CD4-positive, alpha-beta T cell treated with Interleukin-17A for 4 hours (primary cell): Measurements from ENCODE around the gene CEBPG.
A peak's percentile ranks its signal among the peaks of the same experiment; 100 is the strongest.

ENCODE experiments used
- DNase-seq: peaks from one replicate; pipeline ENCODE4 v3.0.0-alpha.2; 2020; ENCODE audit warnings: mixed read lengths

CEBPG gene

DNA sequence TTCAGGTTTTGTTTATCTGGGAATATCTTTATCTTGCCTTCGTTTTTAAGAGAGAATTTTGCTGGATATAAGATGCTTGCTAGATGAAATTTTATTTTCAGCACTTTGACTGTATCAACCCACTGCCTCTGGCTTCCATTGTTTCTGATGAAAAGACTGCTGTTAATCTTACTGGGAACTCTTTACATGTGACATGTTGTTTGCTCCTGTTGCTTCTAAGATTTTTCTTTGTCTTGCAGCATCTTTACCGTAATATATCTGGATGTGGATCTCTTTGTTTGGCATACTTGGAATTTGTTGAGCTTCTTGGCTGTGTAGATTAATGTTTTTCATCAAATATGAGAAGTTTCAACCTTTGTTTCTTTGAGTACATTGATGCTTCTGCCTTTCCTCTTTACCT is 18.0 kb upstream of the CEBPG start:
- DNase-seq: no peak

DNA sequence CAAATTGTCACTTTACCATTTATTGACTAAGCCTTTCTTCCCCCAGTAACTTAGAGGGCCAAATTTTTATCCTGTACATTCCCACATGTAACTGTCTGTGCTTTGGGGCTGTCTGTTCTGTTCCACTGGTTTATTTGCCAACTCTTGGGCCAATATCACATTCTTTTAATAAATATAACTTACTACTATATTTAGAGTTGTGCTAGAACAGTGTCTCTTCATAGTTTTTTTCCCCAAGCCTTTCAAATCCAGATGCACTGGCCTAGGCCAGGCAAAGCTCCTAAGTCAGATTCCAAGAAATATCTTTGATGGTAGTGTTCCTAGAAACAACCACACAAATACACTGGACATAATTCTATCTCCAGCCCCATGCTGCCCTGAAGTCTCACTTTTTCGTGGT is 16.0 kb upstream of the CEBPG start:
- no peak for DNase-seq

DNA sequence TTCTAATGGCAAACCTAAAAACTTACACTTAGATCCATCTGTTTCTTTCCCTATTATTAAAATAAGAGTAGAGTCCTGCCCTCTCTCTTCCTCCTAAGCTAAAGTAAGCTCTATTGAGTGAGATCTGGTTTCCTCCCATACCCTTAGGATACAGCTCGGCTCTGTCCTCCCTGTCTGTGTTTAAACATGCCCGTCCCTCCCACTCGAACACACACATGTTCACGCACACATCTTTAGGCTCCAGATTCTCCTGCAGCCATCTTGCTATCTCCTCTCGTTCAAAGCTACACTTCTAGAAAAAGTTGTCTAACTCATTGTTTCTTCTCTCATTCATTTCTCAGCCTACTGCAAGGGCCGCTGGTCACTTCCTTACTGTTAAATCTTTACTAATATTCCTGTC is 15.1 kb upstream of the CEBPG start:
- DNase-seq: no peak

DNA sequence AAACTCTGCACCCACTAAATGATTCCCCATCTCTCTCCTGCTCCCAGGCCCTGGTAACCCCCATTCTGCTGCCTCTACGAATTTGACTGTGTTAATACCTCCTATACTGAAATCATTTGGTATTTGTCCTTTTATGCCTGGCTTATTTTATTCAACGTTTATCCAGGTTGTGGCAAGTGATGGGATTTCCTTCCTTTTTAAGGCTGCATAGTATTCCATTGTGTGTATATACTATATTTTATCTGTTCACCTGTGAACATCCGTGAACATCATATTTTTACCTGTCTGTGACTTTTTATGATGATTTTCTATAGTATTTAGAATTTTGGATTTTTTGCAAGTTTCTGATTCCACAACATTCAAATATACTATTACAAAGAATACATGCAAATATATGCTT is 13.9 kb upstream of the CEBPG start:
- no peak for DNase-seq

DNA sequence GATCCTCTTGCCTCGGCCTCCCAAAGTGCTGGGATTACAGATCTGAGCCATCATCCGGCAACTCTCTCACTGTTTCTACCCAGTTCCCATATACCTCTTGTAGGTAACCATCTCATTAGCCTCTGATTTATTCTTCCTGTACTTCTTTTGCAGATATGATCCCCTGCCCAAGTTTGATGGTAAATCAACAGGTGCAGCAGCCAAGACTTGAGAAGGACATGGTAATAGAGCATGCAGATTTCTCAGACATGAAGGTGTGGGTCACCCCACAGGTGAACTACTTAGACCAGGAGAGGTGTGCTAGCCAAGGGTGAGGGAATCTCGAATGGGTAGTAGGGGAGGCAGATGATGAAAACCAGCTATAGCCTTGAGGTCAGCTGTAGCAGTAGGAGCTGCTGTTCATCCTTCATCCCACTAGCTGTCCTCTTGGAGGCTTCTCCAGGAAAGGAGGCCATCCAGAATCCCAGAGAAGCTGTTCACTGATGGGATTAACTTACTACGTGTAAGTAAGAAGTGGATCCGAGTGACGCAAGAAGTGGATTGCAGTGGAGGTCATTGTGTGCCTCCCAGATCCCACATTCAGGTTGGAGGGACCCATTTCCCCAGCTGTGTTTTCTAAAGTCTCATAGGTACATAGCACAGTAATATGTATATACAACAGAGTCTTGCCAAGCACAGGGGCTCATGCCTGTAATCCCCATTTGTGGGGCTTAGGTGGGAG is 10.8 kb upstream of the CEBPG start:
- DNase-seq: no peak

DNA sequence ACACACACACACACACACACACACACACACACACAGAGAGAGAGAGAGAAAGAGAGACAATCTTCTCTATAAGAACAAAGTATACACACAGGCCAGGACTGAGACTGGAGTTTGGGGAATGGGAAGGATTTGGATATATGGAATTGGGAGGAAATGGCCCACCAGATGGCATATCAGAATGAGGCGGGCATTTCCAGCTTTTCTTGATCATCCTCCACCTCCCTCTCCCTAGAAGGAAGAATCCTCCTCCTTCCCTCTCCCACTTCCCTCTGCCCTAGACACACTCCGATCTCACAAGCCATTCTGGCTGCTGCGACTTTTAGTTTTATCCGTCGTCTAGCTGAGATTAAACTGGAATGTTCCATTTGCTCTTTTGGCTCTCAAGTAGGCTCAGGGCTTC is 10.0 kb upstream of the CEBPG start:
- no peak for DNase-seq

DNA sequence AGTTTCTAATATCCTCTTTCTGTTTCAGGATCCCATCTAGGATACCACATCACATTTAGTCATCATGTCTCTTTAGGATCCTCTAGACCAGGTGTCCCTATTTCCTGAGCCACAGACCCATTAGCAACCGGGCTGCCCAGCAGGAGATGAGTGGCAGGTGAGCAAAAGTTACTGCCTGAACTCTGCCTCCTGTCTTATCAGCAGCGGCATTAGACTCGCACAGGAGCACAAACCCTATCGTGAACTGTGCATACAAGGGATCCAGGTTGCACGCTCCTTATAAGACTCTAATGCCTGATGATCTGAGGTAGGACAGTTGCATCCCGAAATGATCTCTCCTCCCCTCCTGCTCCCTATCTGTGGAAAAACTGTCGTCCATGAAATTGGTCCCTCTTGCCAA is 7.8 kb upstream of the CEBPG start:
- no peak for DNase-seq

DNA sequence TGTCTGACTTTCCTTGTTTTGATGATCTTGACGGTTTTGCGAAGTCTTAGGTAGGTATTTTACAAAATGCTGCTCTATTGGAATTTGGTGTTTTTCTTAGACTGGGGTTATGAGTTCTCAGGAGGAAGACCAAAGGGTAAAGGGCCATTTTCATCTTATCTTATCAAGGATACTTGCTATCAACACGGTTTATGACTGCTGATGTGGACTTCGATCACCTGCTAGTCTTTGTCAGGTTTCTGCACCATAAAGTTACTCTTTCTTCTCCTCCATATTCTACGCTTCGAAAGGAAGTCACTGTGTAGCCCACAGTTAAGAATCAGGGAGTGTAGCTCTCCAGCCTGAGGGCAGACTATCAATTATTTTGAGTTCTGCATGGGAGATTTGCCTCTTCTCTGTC is 7.4 kb upstream of the CEBPG start:
- no peak for DNase-seq

DNA sequence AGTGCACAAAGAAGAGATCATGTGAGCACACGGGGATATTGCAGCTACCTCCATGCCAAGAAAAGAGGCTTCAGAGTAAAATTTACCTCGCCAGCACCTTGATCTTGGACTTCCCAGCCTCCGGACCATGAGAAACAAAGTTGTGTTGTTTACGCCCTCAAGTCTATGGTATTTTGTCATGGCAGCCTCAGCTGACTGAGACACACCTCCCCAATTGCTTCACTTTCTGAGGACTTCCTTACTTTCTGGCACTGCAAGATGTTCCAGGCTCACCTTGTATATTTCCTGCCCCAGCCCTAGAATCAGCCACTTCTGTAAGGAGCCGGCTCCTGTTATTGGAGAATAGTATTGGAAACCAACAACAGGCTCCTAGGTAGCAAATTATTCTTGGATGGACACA is 6.6 kb upstream of the CEBPG start:
- no peak for DNase-seq

DNA sequence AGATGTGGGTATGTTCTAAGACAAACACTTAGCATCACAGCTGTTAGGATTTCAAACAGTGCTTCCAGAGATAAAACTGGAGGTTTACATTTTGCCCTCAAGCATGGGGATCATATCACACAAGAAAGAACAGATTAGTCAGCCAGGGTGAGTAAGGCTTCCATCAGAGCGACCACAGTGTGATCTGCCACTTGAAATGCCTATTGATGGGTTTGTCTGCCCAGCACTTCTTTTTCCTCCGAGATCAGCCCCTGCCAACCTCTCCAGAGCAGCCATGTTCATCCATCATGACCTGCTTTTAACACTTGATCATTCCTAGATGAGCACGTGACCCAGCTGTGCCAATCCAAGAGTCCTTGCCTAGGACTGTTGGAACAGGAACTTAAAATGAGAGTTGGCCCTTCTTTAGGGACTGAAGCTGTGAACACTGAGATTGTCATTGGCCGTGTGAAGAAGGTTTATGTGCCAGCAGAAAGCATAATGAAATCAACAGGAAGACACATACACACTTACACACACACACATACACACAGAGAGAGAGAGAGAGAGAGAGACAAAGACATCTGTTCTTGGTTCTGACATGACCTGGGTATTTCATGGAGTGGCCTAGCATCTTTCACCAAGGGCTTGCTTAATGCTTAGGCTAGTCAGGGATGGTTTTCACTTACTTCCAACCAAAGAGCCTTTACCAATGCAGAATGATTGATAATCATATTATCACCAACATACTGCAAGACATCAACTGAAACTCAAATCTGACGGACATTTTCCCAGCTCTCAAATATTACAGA is 5.2 kb upstream of the CEBPG start:
- DNase-seq: no peak

DNA sequence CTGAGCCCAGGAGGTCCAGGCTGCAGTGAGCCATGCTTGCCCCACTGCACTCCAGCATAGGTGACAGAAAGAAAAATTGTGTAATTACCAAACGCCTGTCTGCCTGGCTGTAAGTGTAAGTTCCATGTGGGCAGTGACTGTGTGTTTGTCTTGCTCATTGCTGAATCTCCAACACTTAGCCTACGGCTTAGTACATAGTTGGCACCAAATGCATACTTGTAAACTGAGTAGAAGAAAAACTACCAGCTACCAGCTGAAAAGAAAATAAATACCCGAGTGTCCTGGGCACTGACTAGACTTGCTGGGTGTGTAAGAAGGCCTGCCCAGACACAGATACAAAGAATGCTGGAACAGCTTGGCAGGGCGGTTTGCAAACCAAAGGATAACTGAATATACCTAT is 2.7 kb upstream of the CEBPG start:
- DNase-seq: no peak

DNA sequence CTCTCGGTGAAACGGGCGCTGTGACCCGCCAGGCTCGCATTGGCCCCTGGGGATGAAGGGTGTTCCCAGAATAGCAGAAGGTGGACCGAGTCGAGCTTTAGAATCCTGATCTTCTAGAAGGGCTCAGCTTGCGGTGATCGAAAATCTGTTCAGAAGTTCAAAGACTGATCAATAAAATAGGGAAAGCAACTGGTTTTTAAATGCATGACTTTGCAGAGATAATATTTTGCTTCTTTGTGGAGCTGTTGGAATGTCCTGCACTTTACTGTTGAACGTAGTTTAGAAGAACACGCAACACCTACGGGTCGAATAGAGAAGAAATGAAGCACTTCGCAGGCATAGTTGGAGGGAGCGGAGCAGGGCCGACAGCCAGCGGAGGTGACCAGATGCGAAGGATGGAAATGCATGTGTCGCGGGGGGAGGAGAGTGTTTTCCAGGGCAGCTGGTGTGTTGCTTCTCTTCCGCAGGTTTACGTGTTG is 766 bp downstream of the CEBPG start:
- DNase-seq: peak; percentile 17

DNA sequence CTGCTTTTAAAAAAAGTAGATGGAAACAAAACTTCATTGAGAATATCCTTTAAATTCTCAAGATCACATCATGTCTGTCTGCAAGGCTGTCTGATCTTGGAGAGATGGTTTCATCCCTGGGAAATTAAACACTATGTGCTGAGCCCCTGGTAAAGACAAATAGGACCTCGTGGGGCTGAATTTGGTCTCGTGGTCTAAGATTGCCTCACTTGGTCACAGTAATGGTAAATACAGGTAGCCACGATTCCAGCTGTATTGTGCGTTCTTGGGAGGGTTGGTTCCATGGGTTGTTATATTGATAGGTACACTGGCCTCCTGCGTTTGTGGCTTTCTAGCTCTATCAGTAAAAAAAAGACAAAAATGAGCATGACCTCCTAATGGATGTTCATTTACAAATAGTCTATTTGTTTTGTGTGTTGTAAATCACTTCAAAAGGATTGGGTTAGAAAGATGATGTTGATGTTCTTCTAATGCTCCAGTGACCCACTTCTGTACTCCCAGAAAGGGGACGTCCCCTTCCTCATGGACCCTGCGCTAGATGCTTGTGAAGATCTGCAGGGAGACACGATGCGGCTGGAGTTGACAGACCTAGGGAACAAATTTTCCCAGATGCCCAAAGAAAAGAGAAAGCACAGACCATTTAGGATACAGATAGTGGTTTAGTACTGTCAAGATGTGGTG is 1.8 kb downstream of the CEBPG start:
- DNase-seq: no peak

DNA sequence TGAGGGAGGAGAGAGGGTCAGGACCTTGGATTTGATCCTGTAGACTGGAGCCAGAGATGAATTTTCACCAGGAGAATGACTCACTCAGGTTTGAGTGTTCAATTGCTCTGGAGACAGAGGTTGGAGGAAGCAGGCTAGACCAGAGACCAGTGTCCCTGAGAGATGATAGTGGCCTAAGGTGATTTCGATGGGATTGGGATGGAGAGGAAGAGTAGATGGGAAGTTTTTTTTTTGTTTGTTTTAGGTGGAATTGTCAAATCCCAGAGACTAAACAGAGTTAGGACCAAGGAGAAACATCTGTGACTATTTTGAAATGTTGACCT is 2.3 kb downstream of the CEBPG start:
- DNase-seq: no peak

DNA sequence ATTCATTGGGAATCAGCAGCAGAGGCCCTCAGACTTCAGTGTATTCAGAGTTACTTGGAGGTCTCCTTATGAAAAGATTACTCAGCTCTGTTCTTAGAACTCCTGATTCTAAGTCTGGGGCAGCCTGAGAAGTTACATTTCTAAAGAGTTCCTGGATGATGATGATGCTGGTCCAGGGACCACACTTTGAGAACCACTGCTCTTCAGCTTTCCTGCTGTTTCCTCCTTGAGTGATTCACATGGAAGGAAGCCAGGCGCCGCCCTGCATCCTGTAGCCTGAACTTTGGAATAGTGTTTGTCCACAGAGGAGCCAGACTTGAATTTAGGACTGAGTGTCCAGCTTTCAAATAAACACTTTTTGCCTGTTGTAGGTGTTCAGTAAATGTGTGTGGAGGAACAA is 2.9 kb downstream of the CEBPG start:
- no peak for DNase-seq

DNA sequence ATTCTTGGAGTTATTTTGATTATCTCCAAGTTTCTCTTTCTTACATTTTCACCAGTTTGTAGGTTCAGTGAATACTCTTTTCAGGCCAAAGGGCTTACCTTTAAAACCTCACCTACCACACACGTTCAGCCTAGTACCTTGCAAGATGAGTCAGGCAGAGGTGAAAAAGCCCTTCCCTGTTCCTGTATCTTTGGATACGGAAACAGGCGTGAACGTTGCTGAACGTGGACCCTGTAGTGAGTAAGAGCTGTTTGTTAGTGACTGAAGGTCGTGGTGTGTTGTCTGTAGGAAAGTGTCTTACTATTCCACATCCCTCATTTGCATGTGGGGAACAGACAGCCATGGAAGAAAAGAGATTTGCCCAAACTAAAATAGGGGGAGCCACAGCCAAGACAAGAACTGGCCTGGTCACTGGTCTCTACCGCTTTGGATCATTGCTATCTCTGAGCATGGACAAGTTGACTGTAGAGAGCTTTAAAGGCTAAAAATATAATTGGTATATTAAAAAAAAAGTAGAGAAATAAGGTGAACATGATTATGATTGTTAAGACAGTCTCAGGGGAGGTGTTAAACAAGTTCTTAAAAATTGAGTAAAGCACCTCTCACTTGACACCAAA is 3.5 kb downstream of the CEBPG start:
- no peak for DNase-seq

DNA sequence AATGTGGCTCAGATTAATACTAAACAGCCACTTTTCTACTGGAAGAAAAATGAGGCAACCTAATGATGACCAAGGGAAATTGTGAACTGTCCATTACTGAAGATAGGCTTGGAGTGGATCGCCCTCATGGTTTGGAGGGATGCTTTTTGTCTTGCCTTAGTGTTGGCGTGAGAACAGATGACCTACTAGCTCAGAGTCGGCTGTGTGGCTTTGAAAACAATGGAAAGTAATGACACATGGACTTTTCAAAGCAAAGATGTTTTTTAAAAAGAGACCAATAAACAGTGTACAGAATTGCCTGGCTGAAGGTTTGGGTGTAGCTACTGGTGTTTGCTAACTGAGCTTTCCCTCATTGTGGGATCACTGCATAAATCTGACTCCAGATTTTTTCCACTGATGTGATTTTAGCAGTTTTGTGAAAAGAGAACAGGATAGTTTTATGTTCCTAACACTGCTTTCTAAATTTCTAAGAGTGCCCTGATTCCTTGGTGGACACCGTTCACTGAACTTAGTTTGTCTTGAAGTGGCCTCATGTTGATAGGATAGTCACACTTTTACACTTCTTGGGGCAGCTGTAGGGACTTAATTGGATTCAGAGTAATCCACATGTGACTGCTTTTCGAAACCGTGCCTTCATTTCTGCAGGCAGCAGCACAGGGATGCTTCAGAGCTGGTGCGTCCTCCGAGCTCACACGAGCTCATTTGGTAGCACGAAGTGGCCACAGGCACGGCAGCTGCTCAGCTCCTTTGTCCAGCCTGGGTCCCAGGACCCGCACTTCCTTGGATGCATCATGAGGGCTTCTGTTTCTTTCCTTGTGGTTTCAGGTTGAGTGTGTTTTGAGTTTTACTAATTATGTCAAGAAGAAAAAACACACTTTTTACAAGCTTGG is 4.3 kb downstream of the CEBPG start:
- DNase-seq: no peak

DNA sequence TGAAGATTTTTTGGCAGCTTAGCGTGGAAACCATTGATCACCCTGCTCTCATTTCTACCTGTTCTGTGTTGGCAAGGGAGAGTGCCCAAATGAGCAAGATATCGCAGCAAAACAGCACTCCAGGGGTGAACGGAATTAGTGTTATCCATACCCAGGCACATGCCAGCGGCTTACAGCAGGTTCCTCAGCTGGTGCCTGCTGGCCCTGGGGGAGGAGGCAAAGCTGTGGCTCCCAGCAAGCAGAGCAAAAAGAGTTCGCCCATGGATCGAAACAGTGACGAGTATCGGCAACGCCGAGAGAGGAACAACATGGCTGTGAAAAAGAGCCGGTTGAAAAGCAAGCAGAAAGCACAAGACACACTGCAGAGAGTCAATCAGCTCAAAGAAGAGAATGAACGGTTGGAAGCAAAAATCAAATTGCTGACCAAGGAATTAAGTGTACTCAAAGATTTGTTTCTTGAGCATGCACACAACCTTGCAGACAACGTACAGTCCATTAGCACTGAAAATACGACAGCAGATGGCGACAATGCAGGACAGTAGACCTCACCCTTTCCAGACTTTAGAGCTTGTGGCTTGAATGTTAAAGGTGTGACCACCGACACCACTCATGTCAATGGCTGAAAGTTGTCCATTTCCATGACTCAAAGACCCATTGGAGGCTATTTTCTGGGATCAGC is 5.8 kb downstream of the CEBPG start:
- no peak for DNase-seq

DNA sequence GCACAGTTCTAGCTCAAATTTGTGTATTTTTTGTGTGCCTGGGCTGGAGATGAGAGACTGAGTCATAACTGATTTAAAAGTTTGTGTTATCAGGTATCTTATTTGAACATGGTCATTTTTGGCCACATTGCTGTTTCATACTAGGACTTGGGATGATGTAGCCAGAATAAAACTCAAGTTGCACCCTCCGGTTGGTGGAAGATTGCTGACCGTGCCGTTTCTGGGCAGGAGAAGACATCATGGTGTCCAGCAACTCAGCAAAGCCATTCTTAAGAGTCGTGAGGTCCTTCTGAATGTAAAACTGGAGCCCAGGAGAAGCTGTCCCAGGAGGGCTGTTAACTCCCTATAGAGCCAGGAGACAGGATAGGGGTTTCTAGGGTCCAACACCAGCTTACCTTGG is 7.6 kb downstream of the CEBPG start:
- DNase-seq: no peak

DNA sequence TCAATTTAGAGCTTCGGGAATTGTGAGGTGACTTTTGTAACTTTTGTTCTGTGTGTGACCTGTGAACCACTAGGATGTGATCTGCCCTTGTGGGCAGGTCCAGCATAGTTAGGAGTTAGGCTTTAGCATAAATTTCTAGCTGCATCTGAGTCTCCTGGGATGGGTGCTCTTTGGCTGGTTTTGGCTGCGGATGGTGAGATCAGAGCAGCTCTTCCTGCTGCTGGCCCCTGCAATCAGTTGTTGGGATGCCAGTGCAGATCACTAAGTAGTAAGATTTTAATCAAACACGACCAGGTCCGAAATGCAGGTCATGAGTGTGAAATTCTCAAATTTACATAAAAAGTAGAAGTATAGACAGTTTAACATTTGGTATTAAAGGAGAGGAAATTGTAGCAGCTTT is 8.5 kb downstream of the CEBPG start:
- DNase-seq: no peak

DNA sequence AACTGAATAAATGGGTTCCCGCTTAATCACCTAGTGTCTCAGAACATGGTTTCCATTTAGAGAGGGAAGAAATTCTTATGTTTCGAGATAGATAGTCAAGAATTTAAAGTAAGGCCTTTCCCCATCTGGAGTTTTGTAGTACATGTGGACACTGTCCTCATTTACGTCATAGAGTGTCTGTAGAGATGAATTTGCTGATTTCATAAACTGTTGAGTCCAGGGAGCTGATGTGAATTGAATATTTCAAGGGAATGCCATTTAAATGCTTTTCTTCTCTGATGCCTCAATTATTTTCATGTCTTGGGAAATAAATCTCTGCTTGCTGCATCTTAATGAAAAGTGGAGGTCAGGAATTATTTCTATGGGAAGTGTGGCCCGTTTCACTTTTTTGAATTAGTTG is 9.5 kb downstream of the CEBPG start:
- no peak for DNase-seq

DNA sequence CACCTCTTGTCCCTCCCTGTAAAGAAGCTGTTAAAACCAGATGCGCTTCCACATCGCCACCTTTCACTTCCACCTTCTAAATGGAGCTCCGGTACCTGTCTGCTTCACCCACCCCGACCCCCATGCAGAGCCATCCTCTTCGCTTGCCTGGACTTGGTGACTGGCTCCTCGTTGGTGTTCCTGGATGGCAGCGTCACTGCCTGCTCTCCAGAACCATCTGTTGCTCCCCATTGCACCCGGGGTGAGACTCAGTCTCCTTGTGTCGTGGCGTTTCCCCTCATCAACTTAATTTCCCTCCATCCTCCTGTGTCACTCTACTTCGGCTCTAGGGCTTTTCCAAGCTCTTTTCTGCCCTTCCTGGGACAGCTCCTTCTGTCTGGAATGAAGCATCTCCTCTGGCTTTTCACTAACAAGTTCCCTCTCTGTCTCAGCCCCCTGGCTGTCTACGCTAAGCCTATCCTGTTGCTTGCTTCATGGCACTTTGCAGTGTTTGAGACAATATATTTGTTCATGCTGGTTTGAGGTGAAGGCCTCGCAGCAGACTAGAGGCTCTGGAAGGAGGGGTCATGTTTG is 10.3 kb downstream of the CEBPG start:
- no peak for DNase-seq
